GM23338 (cell line): ENCODE measurements around the gene EXOC2. TPM values are rescaled to one million over a fixed set of nuclear protein-coding genes. Genes with fewer than 3 reads are reported as not detected.

Source experiments
- ATAC-seq: fragments of 200-7000 bp; cut with Tn5 transposase; 3 replicates; pipeline ENCODE4 v1.9.1; 2020
- DNase-seq: peaks from one replicate; pipeline ENCODE4 v3.0.0-alpha.2; 2015; ENCODE audit warnings: low spot score
- H2AFZ ChIP-seq: fragments of 200-600 bp; sonication (generic); 2 replicates; pipeline ENCODE4 v1.8.0; 2016; ENCODE audit warnings: antibody characterized with exemption, mild to moderate bottlenecking, moderate library complexity
- H3F3A ChIP-seq: fragments of 200-600 bp; sonication (generic); replicated peaks from 2 replicates; pipeline ENCODE4 v1.8.0; 2017; ENCODE audit warnings: antibody characterized with exemption, mixed run types, low read depth
- H3K27ac ChIP-seq: fragments of 200-600 bp; sonication (generic); 2 replicates; pipeline ENCODE4 v1.6.1; 2016; ENCODE audit warnings: low read depth
- H3K27me3 ChIP-seq: fragments of 200-600 bp; sonication (generic); 2 replicates; pipeline ENCODE4 v1.8.0; 2016; ENCODE audit warnings: mild to moderate bottlenecking, mixed run types, moderate library complexity; ENCODE audit not compliant: insufficient read depth
- H3K36me3 ChIP-seq: fragments of 200-600 bp; sonication (generic); 2 replicates; pipeline ENCODE4 v1.8.0; 2016; ENCODE audit warnings: mild to moderate bottlenecking; ENCODE audit not compliant: insufficient read depth
- H3K4me1 ChIP-seq: fragments of 200-600 bp; sonication (generic); 2 replicates; pipeline ENCODE4 v1.8.0; 2016; ENCODE audit warnings: mild to moderate bottlenecking, moderate library complexity; ENCODE audit not compliant: insufficient read depth
- H3K4me2 ChIP-seq: fragments of 200-600 bp; sonication (generic); 2 replicates; pipeline ENCODE4 v1.7.1; 2017; ENCODE audit warnings: mixed run types
- H3K4me3 ChIP-seq: fragments of 200-600 bp; sonication (generic); 2 replicates; pipeline ENCODE4 v1.6.1; 2016; ENCODE audit warnings: mixed run types
- H3K79me2 ChIP-seq: fragments of 200-600 bp; sonication (generic); replicated peaks from 2 replicates; pipeline ENCODE4 v1.8.0; 2017; ENCODE audit warnings: mild to moderate bottlenecking; ENCODE audit not compliant: insufficient read depth
- H3K9me2 ChIP-seq: fragments of 200-600 bp; sonication (generic); 2 replicates; pipeline ENCODE4 v1.8.0; 2017; ENCODE audit not compliant: insufficient read depth
- H4K20me1 ChIP-seq: fragments of 200-600 bp; sonication (generic); replicated peaks from 2 replicates; pipeline ENCODE4 v1.8.0; 2017; ENCODE audit warnings: mild to moderate bottlenecking; ENCODE audit not compliant: insufficient read depth
- H3K27ac Mint-ChIP-seq: 2 replicates; pipeline ENCODE4 v1.8.0; 2020; ENCODE audit warnings: inconsistent platforms, mild to moderate bottlenecking, moderate library complexity, mixed read lengths
- H3K27me3 Mint-ChIP-seq: 3 replicates; pipeline ENCODE4 v1.8.0; 2022; ENCODE audit warnings: low read depth, mild to moderate bottlenecking, moderate library complexity, mixed read lengths, inconsistent platforms; ENCODE audit not compliant: insufficient read depth, poor library complexity
- H3K36me3 Mint-ChIP-seq: 3 replicates; pipeline ENCODE4 v1.8.0; 2021; ENCODE audit warnings: low read depth, mild to moderate bottlenecking, inconsistent platforms, moderate library complexity, mixed read lengths
- H3K4me1 Mint-ChIP-seq: 3 replicates; pipeline ENCODE4 v1.8.0; 2020; ENCODE audit warnings: mild to moderate bottlenecking, inconsistent platforms, mixed read lengths
- H3K4me3 Mint-ChIP-seq: 3 replicates; pipeline ENCODE4 v1.8.0; 2021; ENCODE audit warnings: moderate library complexity, mild to moderate bottlenecking, inconsistent platforms, mixed read lengths
- H3K9me3 Mint-ChIP-seq: 3 replicates; pipeline ENCODE4 v1.8.0; 2020; ENCODE audit warnings: moderate library complexity, mild to moderate bottlenecking, inconsistent platforms, mixed read lengths
- CREB1 ChIP-seq: fragments of 250-450 bp; sonication (Bioruptor Pico); IDR thresholded peaks from 2 replicates; pipeline ENCODE4 v1.5.0; 2020; ENCODE audit warnings: low read depth, mild to moderate bottlenecking, moderate library complexity
- EZH2 ChIP-seq: fragments of 200-600 bp; sonication (generic); IDR thresholded peaks from one replicate; pipeline ENCODE4 v1.8.0; 2017; ENCODE audit warnings: antibody characterized with exemption, mild to moderate bottlenecking, low read depth; ENCODE audit not compliant: unreplicated experiment
- EZH2phosphoT487 ChIP-seq: fragments of 200-600 bp; sonication (generic); IDR thresholded peaks from one replicate; pipeline ENCODE4 v1.8.1; 2018; ENCODE audit warnings: antibody characterized with exemption; ENCODE audit not compliant: unreplicated experiment
- JUNB ChIP-seq: IDR thresholded peaks from one replicate; pipeline ENCODE4 v1.6.1; 2016; ENCODE audit warnings: antibody characterized with exemption; ENCODE audit not compliant: unreplicated experiment
- POLR2AphosphoS5 ChIP-seq: IDR thresholded peaks from 2 replicates; pipeline ENCODE4 v1.6.1; 2016; ENCODE audit warnings: antibody characterized with exemption, low read depth
- STAT1 ChIP-seq: IDR thresholded peaks from one replicate; pipeline ENCODE4 v1.6.1; 2016; ENCODE audit warnings: antibody characterized with exemption; ENCODE audit not compliant: unreplicated experiment
- ZNF114 ChIP-seq: fragments of 250-450 bp; sonication (Bioruptor Pico); IDR thresholded peaks from 2 replicates; pipeline ENCODE4 v1.5.0; 2020; ENCODE audit warnings: mild to moderate bottlenecking, moderate library complexity
- ZNF331 ChIP-seq: fragments of 250-450 bp; sonication (Bioruptor Pico); IDR thresholded peaks from 2 replicates; pipeline ENCODE4 v1.5.0; 2020; ENCODE audit warnings: low read depth, mild to moderate bottlenecking, moderate library complexity
- polyA plus RNA-seq: library from polyadenylated mRNA; unstranded; fragments of >200 nt; fragmentation: Nextera tagmentation; extraction: Ambion mirVana; gene quantifications from 2 replicates; pipeline ENCODE4 v1.2.1, GENCODE V29; 2016
- total RNA-seq: library from RNA; depleted of rRNA; stranded (reverse); fragments of >200 nt; shearing (Covaris generic); gene quantifications from 2 replicates; pipeline ENCODE4 v1.2.3, GENCODE V29; 2014
- TF ChIP-seq, protein P1 (sequence below), 2 experiments: fragments of 200-600 bp in 1 of 2; sonication (generic) in 1 of 2; conservative IDR thresholded peaks; 2 replicates each; pipeline versions ENCODE4 v1.5.1 to v1.6.1; 2016 to 2017; ENCODE audit warnings: antibody characterized with exemption in 2 of 2, low read depth in 2 of 2, mild to moderate bottlenecking in 2 of 2, moderate library complexity in 1 of 2
- TF ChIP-seq, protein P2 (sequence below): IDR thresholded peaks from one replicate; pipeline ENCODE4 v1.6.1; 2018; ENCODE audit warnings: antibody characterized with exemption; ENCODE audit not compliant: unreplicated experiment
- TF ChIP-seq, protein P3 (sequence below): fragments of 250-450 bp; sonication (Bioruptor Pico); IDR thresholded peaks from 2 replicates; pipeline ENCODE4 v1.5.0; 2020; ENCODE audit warnings: mild to moderate bottlenecking, moderate library complexity

The EXOC2 gene
- total and polyA plus RNA-seq, 2 experiments from 2014 or later = 28.7 to 93.6 TPM

DNA sequence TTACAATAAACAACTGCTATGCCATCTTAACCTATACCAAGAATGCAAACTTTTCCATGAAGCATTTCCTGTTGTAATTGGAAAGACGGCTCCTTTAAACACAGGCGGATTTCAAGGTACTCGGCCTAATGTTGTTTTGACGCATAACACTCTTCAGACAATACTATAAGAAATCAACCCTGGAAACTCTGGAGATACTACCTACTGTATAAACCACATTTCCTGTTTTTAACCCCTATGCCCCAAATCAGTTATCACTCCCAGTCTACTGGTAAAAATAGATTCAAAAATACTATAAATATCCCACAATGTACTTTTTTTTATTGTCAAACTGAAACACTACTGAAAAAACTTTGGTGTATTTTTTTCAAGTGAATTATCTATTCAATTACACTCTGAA lies 183.3 kb downstream of the EXOC2 start (continued):
- TF ChIP-seq EZH2phosphoT487 (no peak), ZNF331 (no peak), STAT1 (no peak), JUNB (no peak)
- TF ChIP-seq, protein P1, sequence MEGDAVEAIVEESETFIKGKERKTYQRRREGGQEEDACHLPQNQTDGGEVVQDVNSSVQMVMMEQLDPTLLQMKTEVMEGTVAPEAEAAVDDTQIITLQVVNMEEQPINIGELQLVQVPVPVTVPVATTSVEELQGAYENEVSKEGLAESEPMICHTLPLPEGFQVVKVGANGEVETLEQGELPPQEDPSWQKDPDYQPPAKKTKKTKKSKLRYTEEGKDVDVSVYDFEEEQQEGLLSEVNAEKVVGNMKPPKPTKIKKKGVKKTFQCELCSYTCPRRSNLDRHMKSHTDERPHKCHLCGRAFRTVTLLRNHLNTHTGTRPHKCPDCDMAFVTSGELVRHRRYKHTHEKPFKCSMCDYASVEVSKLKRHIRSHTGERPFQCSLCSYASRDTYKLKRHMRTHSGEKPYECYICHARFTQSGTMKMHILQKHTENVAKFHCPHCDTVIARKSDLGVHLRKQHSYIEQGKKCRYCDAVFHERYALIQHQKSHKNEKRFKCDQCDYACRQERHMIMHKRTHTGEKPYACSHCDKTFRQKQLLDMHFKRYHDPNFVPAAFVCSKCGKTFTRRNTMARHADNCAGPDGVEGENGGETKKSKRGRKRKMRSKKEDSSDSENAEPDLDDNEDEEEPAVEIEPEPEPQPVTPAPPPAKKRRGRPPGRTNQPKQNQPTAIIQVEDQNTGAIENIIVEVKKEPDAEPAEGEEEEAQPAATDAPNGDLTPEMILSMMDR (conservative IDR thresholded peaks at IDR 0.05; ENCODE audit: low read depth in 2 of 2) = no peak

DNA sequence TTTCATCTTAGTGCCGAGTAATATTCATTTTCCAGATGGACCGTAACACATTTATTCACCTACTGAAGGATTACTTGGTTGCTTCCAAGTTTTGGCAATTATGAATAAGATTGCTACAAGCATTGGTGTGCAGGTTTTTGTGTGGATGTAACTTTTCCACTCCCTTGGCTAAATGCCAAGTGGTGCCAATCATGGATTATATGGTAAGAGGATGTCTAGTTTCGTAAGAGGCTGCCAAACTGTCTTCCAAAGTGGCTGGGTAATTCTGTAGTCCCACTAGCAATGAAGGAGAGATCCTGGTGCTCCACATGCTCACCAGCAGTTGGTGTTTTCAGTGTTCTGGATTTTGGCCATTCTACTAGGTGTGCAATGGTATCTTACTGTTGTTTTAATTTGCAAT lies 184.3 kb downstream of the EXOC2 start:
- Mint-ChIP-seq H3K4me3 (no peak overlapping the region), H3K36me3 (0 out of 3 replicates have a peak, but pooled peaks cover 4% of the 10 kb centered on the region), H3K27ac (no peak overlapping the region), H3K27me3 (no peaks in the 10 kb centered on the region), H3K9me3 (no peaks in the 10 kb centered on the region), H3K4me1 (peaks cover 13% of the 10 kb centered on the region; the same call in 2 of the 3 replicates)
- Histone ChIP-seq H3K36me3 (peaks cover 7% of the 10 kb centered on the region; the same call in 1 of the 2 replicates), H4K20me1 (peaks cover 10% of the 10 kb centered on the region), H3K27ac (no peak overlapping the region), H2AFZ (no peak overlapping the region), H3K27me3 (no peaks in the 10 kb centered on the region), H3K4me3 (no peak overlapping the region), H3K4me2 (no peak overlapping the region), H3F3A (no peaks in the 10 kb centered on the region), H3K4me1 (peaks cover 15% of the 10 kb centered on the region), H3K9me2 (no peaks in the 10 kb centered on the region), H3K79me2 (no peaks in the 10 kb centered on the region)
- DNase-seq (no peak), ATAC-seq (no peak)
- TF ChIP-seq STAT1 (no peak), ZNF331 (no peak), EZH2phosphoT487 (no peak), POLR2AphosphoS5 (no peak), ZNF114 (CRISPR knock-in tag) (no peak), EZH2 (no peak), JUNB (no peak), CREB1 (CRISPR knock-in tag) (no peak)
- TF ChIP-seq, protein P2, sequence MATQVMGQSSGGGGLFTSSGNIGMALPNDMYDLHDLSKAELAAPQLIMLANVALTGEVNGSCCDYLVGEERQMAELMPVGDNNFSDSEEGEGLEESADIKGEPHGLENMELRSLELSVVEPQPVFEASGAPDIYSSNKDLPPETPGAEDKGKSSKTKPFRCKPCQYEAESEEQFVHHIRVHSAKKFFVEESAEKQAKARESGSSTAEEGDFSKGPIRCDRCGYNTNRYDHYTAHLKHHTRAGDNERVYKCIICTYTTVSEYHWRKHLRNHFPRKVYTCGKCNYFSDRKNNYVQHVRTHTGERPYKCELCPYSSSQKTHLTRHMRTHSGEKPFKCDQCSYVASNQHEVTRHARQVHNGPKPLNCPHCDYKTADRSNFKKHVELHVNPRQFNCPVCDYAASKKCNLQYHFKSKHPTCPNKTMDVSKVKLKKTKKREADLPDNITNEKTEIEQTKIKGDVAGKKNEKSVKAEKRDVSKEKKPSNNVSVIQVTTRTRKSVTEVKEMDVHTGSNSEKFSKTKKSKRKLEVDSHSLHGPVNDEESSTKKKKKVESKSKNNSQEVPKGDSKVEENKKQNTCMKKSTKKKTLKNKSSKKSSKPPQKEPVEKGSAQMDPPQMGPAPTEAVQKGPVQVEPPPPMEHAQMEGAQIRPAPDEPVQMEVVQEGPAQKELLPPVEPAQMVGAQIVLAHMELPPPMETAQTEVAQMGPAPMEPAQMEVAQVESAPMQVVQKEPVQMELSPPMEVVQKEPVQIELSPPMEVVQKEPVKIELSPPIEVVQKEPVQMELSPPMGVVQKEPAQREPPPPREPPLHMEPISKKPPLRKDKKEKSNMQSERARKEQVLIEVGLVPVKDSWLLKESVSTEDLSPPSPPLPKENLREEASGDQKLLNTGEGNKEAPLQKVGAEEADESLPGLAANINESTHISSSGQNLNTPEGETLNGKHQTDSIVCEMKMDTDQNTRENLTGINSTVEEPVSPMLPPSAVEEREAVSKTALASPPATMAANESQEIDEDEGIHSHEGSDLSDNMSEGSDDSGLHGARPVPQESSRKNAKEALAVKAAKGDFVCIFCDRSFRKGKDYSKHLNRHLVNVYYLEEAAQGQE = no peak
- TF ChIP-seq, protein P1 (conservative IDR thresholded peaks at IDR 0.05; ENCODE audit: low read depth in 2 of 2) = no peak
- TF ChIP-seq, protein P3, sequence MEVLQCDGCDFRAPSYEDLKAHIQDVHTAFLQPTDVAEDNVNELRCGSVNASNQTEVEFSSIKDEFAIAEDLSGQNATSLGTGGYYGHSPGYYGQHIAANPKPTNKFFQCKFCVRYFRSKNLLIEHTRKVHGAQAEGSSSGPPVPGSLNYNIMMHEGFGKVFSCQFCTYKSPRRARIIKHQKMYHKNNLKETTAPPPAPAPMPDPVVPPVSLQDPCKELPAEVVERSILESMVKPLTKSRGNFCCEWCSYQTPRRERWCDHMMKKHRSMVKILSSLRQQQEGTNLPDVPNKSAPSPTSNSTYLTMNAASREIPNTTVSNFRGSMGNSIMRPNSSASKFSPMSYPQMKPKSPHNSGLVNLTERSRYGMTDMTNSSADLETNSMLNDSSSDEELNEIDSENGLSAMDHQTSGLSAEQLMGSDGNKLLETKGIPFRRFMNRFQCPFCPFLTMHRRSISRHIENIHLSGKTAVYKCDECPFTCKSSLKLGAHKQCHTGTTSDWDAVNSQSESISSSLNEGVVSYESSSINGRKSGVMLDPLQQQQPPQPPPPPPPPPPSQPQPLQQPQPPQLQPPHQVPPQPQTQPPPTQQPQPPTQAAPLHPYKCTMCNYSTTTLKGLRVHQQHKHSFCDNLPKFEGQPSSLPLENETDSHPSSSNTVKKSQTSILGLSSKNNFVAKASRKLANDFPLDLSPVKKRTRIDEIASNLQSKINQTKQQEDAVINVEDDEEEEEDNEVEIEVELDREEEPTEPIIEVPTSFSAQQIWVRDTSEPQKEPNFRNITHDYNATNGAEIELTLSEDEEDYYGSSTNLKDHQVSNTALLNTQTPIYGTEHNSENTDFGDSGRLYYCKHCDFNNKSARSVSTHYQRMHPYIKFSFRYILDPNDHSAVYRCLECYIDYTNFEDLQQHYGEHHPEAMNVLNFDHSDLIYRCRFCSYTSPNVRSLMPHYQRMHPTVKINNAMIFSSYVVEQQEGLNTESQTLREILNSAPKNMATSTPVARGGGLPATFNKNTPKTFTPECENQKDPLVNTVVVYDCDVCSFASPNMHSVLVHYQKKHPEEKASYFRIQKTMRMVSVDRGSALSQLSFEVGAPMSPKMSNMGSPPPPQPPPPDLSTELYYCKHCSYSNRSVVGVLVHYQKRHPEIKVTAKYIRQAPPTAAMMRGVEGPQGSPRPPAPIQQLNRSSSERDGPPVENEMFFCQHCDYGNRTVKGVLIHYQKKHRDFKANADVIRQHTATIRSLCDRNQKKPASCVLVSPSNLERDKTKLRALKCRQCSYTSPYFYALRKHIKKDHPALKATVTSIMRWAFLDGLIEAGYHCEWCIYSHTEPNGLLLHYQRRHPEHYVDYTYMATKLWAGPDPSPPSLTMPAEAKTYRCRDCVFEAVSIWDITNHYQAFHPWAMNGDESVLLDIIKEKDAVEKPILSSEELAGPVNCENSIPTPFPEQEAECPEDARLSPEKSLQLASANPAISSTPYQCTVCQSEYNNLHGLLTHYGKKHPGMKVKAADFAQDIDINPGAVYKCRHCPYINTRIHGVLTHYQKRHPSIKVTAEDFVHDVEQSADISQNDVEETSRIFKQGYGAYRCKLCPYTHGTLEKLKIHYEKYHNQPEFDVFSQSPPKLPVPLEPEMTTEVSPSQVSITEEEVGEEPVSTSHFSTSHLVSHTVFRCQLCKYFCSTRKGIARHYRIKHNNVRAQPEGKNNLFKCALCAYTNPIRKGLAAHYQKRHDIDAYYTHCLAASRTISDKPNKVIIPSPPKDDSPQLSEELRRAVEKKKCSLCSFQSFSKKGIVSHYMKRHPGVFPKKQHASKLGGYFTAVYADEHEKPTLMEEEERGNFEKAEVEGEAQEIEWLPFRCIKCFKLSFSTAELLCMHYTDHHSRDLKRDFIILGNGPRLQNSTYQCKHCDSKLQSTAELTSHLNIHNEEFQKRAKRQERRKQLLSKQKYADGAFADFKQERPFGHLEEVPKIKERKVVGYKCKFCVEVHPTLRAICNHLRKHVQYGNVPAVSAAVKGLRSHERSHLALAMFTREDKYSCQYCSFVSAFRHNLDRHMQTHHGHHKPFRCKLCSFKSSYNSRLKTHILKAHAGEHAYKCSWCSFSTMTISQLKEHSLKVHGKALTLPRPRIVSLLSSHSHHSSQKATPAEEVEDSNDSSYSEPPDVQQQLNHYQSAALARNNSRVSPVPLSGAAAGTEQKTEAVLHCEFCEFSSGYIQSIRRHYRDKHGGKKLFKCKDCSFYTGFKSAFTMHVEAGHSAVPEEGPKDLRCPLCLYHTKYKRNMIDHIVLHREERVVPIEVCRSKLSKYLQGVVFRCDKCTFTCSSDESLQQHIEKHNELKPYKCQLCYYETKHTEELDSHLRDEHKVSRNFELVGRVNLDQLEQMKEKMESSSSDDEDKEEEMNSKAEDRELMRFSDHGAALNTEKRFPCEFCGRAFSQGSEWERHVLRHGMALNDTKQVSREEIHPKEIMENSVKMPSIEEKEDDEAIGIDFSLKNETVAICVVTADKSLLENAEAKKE (CRISPR knock-in tag) = no peak
